Measurements from ENCODE around the gene CMBL. TPM values are rescaled to one million over a fixed set of nuclear protein-coding genes. Genes with fewer than 3 reads are reported as not detected.

CMBL gene
- total and polyA plus RNA-seq, 2 of the 13 experiments (the other 11 are each of a cell fraction or from before 2014, with no cell fraction given): 11.5 to 17.0 TPM

GRCh38 chr5:10353241-10354047 lies 45.7 kb upstream of the CMBL start, which contains the start of gene MARCHF6 (continued):
- TF ChIP-seq ZNF512 (CRISPR knock-in tag; IDR thresholded peaks at IDR 0.05) (0 out of 2 replicates have a peak, but pooled peaks have one; percentile 16), SOX5 (CRISPR knock-in tag; IDR thresholded peaks at IDR 0.05; ENCODE audit: borderline replicate concordance) (peak; percentile 62), ZFP91 (CRISPR knock-in tag; IDR thresholded peaks at IDR 0.05; ENCODE audit: borderline replicate concordance) (peak; percentile 86), ZNF503 (CRISPR knock-in tag; IDR thresholded peaks at IDR 0.05) (no peak), TBX3 (IDR thresholded peaks at IDR 0.05; ENCODE audit: borderline replicate concordance) (peak; percentile 44; the same call in 1 of the 2 replicates), ZNF772 (CRISPR knock-in tag; IDR thresholded peaks at IDR 0.05) (peak; percentile 90; the same call in 1 of the 2 replicates), ZNF619 (CRISPR knock-in tag; IDR thresholded peaks at IDR 0.05) (peak; percentile 61; the same call in 1 of the 2 replicates), ZNF235 (CRISPR knock-in tag; IDR thresholded peaks at IDR 0.05; ENCODE audit: borderline replicate concordance) (peak; percentile 91; the same call in 1 of the 2 replicates), IRF9 (CRISPR knock-in tag; IDR thresholded peaks at IDR 0.05; ENCODE audit: borderline replicate concordance) (peak; percentile 46; the same call in 1 of the 2 replicates), PPARG (CRISPR knock-in tag; conservative IDR thresholded peaks at IDR 0.05) (0 out of 2 replicates have a peak, but pooled peaks have one; percentile 16), ZNF501 (CRISPR knock-in tag; IDR thresholded peaks at IDR 0.05) (peak; percentile 93), ZNF430 (CRISPR knock-in tag; IDR thresholded peaks at IDR 0.05) (peak; percentile 88), HOXD1 (CRISPR knock-in tag; IDR thresholded peaks at IDR 0.05) (peak; percentile 54; the same call in 1 of the 2 replicates), ZNF710 (CRISPR knock-in tag; IDR thresholded peaks at IDR 0.05; ENCODE audit: borderline replicate concordance) (peak; percentile 93), TCF7 (IDR thresholded peaks at IDR 0.05; ENCODE audit: low read depth) (0 out of 2 replicates have a peak, but pooled peaks have one; percentile 6), MNT (IDR thresholded peaks at IDR 0.05) (peak; percentile 61), PHB2 (IDR thresholded peaks at IDR 0.05; ENCODE audit: partially characterized antibody) (no peak), NR2F1 (CRISPR knock-in tag; IDR thresholded peaks at IDR 0.05) (no peak)

All from HepG2 (cell line).